Stimulated activated CD8-positive, alpha-beta memory T cell treated with anti-CD3 and anti-CD28 coated beads, Interleukin-4, amount 100 ng/mL, for 48 hours (primary cell): ENCODE measurements around the gene GOLGA6D.
"Not testable (repeated sequence)": the region's sequence is repeated elsewhere in the genome, so short reads cannot be mapped to it uniquely, and the experiment has no call there.

Experiments used
- DNase-seq: peaks from one replicate; pipeline ENCODE4 v3.0.0-alpha.2; 2020

The GOLGA6D gene

DNA sequence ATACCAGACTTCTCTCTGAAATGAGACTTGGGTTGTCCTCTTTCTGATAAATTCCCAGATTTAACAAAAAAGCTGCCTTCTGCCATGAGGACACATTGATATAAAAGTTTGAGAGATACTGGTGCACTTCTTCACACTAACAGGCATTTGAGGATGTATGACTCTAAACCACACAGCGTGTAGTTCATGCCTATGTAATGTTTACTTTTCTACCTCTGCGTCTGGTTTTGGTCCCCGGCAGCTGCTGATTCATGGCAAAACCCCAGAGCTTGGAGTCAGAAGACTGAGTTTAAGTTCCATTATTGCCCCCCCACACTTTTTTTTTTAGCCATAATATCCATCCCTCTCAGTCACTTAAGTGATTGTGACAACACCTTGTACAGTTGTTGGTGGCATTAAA lies 1.5 kb downstream of the GOLGA6D start:
- not testable (repeated sequence) for DNase-seq

DNA sequence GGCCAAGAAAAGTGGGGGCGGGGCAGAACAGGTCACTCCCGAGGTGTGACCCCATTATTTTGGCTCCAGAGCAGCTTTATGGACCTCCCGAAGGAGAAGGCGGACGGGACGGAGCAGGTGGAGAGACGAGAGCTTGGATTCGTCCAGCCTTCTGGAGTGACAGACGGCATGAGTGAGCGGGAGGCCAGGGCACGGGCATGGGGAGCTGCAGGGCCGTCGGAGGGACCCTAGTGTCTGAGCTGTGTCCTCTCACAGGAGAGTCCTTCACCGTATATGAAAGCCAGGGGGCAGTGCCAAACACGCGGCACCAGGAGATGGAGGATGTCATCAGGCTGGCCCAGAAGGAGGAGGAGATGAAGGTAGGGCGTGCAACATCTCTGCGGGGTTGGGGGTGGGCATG lies 11.0 kb downstream of the GOLGA6D start:
- DNase-seq, result not testable (repeated sequence)

DNA sequence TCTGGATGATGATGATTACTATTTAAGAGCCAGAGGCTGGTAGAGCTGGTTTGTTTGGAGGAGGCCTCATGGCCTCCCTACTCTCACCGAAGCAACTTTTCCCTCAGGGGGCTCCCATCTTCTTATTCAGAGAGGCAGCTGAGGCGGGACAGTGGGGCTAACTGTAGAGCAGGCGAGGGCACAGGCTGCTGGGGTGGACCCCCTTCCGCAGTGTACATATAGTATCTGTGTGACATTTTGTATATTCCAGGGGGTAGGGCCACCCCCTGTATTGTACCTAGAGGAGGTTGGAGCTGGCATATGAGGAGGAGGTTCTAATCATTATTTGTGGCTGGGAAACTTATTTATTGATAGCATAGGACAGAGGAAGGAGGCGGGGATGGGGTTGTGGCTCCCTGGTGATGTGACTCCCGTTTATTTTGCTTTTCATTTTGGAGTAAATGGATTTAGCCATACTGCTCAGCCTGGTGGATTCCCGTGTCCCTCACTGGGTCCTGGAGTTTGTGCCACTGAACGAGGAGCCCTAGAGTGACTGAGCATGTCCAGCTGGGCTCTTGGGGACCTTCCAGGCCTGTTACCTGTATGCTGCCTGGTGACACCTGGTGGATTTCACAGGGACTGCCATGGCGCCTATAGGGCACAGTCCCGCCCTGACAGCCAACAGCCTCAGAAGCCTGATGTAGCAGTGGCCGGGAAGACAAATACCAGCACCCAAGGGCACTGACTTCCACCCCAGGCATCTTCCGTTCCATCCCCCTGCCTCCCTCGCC lies 16.1 kb downstream of the GOLGA6D start:
- DNase-seq, result not testable (repeated sequence)

DNA sequence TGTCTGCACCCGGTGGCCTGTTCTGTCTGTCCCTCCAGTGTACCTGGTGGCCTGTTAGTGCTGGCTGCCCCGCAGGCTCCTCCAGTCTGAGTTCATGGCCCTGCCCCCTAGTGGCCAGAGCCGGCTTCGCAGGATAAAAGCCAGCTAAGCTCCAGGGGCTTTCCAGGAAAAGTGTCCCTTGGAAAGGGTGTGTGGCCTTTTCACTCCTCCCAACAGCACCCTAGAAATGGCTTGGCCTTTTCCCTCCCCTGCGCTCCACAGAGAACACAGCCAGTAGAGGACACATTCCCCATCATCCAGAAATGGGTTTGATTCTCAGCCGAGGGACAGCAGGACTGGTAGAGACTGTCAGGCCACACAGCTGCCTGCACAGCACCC lies 16.7 kb downstream of the GOLGA6D start:
- peak; percentile 80 for DNase-seq

DNA sequence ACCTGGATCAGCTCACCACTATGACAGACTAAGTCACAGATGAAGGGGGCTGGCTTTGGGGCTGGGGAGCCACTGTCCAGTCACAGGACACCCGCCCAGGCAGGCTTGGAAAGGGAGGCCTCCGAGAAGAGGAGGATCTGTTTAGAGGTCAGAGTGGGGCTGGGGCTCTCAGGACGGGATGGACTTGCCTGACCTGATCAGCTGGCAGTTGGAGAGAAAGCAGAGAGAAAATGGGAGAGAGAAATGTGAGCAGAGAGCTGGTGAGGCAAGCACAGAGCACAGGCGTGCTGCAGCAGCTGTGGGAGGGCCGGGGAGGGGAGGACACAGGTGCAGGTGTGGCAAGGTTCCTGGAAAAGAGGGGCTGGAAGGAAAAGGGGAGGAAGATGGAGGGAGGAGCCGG lies 17.4 kb downstream of the GOLGA6D start:
- DNase-seq, result not testable (repeated sequence)

DNA sequence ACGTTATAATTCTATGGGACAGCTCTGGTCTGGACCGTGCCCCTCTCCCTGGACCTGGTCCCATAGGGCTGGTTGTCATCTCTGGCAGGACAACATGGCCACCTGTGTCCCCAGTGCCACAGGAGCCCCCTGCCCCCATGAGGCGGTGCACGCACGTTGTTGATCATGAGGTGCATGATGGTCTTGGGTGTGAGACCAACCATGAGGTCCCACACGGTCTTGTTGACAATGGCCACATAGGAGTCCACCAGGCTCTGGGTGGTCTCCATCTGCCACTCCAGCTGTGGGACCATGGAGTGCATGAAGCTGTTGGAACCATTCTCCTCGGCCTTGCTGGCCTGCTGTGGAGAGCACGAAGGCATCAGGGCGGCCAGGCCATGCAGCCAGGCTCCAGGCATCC lies 19.7 kb downstream of the GOLGA6D start:
- DNase-seq, result no peak

DNA sequence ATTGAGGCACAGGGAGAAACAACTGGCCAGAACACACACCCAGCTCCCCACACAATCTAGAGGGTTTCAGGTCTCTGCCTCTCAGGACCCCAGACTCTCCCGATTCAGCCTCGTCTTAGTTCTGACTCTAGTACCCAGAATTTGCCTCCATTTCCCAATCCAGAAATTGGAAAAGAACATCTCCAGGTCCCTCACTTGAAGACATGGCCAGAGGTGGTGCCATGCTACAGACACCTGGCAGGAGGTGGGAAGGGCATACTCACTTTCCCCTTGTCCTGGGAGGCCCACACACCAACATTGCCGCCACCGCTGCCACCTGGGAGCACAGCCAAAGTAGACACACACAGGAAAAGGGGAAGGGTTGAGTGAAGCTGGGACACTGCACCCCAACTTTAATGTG lies 20.1 kb downstream of the GOLGA6D start:
- not testable (repeated sequence) for DNase-seq

DNA sequence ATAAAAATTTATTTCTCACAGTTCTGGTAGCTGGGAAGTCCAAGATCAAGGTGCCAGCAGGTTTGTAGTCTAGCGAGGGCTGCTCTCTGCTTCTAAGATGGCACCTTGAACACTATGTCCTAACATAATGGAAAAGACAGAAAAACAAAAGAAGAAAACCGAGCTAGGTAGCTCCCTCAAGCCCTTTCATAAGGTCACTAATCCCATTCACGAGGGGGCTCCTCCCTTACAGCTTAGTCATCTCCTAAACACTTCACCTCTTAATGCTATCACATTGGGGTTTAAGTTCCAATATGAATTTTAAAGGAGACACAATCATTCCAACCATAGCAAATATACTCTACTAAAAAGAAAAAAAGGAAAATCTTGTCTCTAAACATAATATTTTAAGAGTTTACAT lies 23.6 kb downstream of the GOLGA6D start:
- no peak for DNase-seq

DNA sequence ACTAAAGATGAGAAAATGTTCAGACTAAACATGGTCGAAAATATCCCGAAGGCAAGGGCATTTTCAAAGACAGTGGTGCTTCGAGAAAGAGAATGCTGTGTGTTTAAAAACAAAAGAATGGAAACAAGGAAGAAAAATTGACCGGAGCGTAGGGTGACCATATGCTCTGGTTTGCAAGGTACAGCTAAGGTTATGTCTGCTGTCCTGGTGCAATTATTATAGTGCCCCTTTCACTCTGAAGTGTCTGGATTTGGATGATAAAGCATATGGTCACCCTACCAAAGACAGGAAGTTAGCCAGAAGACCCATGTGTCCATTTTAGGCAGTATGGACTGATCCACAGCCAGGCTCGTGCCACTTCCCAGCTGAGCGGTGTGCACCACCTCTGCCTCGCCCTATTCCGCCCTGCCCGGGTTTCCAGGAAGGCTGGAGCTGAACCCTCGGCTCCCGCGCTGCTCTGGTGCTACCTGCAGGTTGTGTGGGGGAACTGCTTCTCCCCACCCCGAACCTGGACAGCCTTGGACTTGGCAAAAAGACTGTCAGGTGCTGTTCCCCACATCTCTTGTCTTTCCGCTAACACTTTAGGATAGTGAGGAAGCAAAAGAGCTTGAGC lies 25.2 kb downstream of the GOLGA6D start:
- peak; percentile 47 for DNase-seq

DNA sequence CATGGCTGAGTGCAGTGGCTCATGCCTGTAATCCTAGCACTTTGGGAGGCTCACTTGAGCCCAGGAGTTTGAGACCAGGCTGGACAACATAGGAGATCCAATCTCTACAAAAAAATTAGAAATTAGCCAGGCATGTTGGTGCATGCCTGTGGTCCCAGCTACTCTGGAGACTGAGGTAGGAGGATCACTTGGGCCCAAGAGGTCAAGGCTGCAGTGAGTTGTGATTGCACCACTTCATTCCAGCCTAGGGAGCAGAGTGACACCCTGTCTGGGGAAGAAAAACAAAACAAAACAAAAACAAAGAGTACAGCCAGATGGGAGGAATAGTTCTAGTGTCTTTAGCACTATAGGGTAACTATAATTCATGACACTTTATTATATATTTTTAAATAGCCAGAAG lies 27.1 kb downstream of the GOLGA6D start:
- DNase-seq, result no peak

DNA sequence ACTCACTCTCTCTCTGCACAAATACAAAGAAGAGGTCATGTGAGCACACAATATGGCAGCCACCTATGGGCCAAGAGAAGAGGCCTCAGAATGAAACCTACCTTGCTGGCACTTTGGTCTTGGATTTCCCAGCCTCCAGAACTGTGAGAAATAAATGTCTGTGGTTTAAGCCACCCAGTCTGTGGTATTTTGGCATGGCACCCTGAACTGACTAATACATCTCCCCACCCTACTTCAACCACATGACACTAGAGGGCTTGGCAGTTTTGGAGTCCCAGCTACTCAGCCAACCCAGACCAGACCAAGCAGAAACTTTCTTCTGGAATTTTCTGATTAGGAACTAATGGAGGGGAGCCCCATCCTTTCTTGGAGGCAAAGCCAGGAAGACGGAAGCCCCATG lies 29.9 kb downstream of the GOLGA6D start:
- not testable (repeated sequence) for DNase-seq

DNA sequence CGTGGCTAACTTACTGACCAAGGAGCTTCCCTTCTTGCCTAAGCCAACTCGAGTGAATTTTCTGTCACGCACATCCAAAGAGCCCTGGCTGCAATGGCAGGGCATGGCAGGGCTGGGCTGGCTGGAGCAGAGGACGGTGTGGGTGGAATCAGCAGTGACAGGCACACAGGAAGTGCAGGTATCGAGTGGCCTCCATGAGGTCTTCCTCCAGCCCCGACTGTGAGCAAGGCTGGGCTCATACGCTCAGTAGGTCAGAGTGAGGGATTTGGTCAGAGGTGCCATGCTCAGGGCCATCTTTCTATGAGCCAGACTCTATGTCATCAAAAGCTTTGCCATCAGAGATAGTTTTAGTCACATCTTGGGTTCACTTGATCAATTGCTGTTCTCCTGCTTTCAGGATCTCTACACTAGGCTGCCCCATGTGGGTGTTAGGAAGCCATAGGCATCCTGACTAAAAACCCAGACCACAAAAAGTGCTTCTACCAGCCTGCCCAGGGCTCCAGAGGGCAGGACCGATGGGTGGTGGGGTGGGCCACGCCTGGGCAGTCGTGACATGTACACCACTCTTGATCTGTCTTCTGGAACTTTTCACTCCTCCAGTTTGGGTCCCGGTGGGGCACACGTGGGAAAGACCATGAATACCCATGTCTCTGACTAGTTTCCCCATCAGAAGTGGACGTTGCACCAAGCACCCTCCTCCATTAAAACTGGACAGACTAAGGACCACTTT lies 30.6 kb downstream of the GOLGA6D start:
- DNase-seq, result peak; percentile 10

DNA sequence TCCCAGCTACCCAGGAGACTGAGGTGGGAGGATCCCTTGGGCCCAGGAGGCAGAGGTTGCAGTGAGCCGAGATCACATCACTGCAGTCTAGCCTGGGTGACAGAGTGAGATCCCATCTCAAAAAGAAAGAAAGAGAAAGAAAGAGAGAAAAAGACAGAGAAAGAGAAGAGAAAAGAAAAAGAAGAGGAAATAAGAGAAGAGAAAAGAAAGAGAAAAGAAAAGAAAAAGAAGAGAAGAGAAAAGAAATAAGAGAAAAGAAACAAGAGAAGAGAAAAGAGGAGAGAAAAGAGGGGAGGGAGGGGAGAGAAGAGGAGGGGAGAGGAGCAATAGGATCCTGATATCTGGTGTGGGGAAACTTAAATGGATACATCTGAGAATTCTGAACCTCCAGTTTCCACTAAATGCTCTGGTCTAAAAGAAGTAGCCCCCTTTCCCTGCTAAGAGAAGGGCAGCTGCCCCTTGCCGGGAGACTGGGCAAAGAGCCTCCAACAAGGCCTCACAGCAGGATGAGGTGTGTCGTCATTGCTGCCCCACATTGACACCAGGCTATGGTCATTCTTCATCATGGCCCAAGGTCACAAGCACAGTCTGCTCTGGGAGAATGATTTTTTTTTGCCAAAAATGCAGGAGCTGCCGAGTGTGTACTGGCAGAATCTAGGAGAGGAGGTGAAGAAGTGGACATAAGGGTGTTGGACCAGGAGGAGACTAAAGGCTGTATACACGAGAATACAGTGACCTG lies 32.1 kb downstream of the GOLGA6D start:
- peak; percentile 16 for DNase-seq

DNA sequence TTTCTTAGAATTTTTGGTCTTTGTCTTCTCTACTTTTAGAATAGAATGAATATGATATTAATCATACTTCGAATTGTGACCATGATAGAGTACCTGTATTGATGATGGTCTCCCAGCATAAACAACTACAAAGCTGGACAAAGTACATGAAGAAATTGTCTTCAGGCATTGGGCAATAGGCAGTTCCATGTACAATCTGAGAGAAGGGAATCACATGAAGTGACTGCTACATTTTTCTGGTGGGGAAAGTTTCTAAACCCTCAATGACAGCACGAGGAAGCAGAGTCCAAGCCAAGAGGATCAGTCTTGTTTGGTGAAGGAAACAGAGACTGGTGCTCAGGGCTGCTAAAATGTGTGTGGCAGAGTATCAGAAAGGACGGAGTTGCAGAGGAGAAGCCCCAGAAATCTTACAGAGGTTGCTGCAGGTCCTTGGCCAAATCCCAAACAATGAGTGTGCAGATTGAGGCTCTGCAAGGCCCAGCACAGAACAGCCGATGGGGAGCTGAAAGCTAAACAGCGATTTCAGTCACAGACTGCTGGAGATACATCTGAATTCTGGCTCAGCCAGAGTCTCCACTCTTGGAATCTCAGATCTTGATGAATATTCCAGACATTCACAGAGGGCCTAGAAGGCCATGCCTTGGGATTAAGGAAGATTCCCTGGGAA lies 36.7 kb downstream of the GOLGA6D start:
- DNase-seq, result not testable (repeated sequence)

DNA sequence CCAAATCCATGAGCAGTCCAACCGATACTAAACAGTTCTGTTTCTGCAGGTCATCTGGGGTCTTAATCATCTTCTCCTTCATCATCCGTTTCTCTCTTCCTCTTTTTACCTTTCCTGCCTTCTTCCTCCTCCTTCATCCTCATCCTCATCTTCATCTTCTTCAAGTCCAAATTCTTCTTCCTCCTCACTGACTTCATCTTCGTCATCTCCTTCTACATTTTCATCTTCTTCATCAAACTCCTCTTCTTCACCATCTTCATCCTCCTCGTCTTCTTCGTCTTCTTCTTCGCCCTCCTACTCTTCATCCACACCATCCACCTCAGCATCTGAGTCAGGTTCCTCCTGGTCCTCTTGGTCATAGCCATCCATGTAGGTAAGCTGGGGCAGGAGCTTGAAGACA lies 39.1 kb downstream of the GOLGA6D start:
- no peak for DNase-seq

DNA sequence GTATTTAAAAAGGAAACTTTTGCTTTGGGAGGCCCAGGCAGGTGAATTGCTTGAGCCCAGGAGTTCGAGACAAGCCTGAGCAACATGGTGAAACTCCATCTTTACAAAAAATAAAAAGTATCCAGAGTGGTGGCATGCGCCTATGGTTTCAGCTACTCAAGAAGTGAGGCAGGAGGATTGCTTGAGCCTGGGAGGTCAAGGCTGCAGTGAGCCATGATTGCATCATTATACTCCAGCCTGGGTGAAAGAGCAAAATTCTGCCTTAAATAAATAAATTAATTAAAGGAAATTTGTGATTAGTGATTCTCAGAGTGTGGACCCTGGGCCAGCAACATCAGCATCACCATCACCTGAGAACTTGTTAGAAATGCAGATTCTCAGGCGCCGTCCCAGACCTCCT lies 43.3 kb downstream of the GOLGA6D start:
- no peak for DNase-seq

DNA sequence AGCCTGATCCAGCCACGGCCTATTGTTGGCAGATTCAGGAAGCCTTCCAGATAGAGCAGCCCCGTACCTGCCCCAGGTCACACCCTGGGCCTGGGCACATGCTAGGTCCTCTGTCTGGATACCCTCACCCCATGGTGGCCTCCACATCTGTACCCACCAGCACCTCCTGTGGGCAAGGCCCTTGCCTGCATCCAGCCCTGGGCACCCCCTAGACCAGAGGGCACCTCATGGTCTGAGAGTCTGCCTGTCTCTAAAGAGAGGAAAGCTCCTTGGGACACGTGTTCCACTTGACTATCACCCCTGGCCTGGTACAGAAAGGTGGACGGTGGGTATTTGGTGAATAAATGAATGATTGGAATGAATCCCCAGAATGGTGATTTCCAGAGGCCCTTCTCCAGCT lies 44.4 kb downstream of the GOLGA6D start:
- no peak for DNase-seq

DNA sequence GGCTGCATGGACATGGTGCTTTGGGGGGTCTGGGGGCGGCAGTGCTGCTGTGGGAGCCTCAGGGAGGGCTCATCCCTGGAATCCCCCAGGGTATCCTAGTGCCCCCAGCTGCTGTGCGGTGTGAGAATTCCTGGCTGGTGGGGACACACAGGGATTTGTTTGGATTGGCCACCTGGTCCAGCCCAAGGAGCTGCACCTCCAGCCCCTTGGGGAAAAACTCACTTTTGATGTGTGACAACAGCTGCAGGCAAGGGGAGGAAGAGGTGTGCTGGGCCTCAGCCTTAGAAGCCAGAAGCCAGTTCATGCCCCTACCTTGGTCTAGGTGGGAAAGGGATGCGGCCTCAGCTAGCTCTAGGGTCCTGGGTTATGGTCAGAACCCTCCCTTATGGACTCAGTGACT lies 44.9 kb downstream of the GOLGA6D start:
- DNase-seq, result no peak

DNA sequence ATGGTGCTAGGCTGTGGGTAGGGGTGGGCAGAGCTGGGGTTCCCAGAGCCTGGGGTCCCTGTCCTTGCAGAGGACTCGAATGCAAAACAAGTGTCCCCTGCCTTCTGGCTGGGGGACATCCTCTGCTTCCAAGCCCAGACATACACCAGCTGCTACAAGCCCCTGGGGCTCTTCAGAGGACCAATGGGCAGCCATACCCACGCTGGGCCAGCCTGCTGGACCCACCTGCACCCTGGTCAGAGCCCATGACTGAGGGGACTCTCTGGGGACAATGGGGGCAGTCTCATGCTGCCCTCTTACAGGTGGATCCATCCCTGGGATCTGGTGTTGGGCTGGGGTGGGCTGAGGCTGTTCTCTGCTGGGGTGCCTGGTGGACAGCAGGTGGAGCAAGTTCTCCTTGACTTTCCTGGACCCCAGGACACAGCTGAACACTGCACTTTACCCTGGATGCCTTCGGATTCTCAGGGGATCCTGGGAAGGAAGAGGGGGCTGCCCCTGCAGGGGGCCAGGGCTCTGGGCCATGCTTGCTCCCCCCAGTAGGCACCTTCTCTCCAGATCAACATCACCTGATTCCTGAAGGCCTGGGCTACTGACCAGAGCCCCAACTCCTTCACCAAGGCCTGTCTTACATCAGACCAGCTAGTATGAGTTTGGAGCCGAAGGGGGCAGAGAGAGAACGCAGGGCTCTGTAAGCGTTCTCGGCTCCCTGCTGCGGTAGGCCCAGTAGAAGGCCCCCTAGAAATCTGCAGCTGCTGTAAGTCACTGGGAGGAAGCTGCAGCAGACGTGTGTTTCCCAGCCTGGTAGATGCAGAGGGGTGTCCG lies 46.1 kb downstream of the GOLGA6D start:
- DNase-seq, result no peak

DNA sequence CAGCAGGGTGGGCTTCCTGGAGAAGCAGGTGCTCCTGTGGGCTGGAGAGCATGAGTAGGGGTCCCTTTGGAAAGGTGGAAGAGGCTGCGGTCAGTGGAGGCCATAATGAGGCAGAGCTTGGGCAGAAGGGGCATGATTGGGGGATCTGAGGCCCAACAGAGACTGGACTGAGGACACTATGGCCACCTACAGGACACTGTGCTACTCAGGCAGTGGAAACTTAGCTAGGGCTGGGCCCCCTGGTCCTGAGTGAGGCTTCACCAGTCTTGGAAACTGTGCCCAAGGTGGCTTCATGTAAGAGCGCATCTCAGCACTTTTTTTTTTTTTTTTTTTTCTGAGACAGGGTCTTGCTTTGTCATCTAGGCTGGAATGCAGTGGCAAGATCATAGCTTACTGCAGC lies 46.9 kb downstream of the GOLGA6D start:
- no peak for DNase-seq

DNA sequence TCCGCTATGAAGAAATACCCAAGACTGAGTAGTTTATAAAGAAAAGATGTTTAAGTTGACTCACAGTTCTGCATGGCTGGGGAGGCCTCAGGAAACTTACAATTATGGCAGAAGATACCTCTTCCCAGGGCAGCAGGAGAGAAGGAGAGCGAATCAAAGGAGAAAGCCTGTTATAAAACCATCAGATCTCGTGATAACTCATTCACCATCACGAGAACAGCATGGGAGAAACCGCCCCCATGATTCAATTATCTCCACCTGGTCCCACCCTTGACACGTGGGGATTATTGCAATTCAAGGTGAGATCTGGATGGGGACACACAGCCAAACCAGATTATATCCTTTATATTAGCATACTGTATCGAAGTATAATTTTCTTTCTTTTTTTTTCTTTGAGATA lies 49.5 kb downstream of the GOLGA6D start:
- DNase-seq, result not testable (repeated sequence)
